ENCODE data around the gene FXYD7. TPM values are rescaled to one million over a fixed set of nuclear protein-coding genes. Genes with fewer than 3 reads are reported as not detected.

The FXYD7 gene
- total RNA-seq, 1 experiment from 2014 or later: 0.71 TPM

GRCh38 chr19:35170359-35171061 lies 27.5 kb downstream of the FXYD7 start:
- DNase-seq (ENCODE audit: low read depth, low spot score) (no peak), ATAC-seq (no peak)
- no peaks in the 10 kb centered on the region for H3K79me2 ChIP-seq (ENCODE audit: insufficient read depth, low read length)
- peaks cover 0 to 11% of the 10 kb centered on the region in 2 experiments; a peak in 2 of 4 replicates for H3K36me3 ChIP-seq (ENCODE audit: control insufficient read depth in 1 of 2, insufficient read depth in 2 of 2, low read length in 2 of 2)
- RAD21 ChIA-PET (ENCODE audit: low non-redundant PET in 1 of 2, low total read pairs in 2 of 2, uncharacterized antibody in 2 of 2, unreplicated experiment in 2 of 2): no interaction called here
- H3K4me2 ChIP-seq (ENCODE audit: low read length): no peak overlapping the region
- peaks cover 12 to 44% of the 10 kb centered on the region in 2 experiments; a peak in 3 of 4 replicates for H3K4me1 ChIP-seq (ENCODE audit: control insufficient read depth in 1 of 2, insufficient read depth in 2 of 2, low read length in 2 of 2)
- no peak overlapping the region for H3K27ac ChIP-seq (ENCODE audit: low read depth, low read length)
- intact Hi-C loops (cut with micrococcal nuclease): no loop called here
- POLR2A ChIA-PET: interaction anchor here (0.6 kb wide), 1 partner anchor 32 kb away, joined by 8 read pairs; no protein-coding TSS in a partner anchor
- H3K9me3 ChIP-seq (ENCODE audit: control insufficient read depth in 1 of 2, insufficient read depth in 1 of 2, low read depth in 1 of 2, low read length in 2 of 2): no peaks in the 10 kb centered on the region
- CTCF ChIA-PET: interaction anchor here (1.6 kb wide), 1 partner anchor 29 kb away, joined by 4 read pairs; no protein-coding TSS in a partner anchor
- no TSS peak for BruUV-seq (replicated peaks)
- H3K27me3 ChIP-seq (ENCODE audit: insufficient read depth, low read length): no peaks in the 10 kb centered on the region
- H2AFZ ChIP-seq (ENCODE audit: low read depth, low read length, poor library complexity, severe bottlenecking): no peak overlapping the region
- no peaks in the 10 kb centered on the region for H4K20me1 ChIP-seq (ENCODE audit: insufficient read depth)
- no peak overlapping the region for H3K9ac ChIP-seq (ENCODE audit: low read length)
- no peak for TF ChIP-seq CEBPB (IDR thresholded peaks at IDR 0.05; ENCODE audit: low read depth)
- peak; percentile 57; the same call in 1 of the 2 replicates for TF ChIP-seq POLR2AphosphoS5 (IDR thresholded peaks at IDR 0.05; ENCODE audit: low read depth, low read length)
- H3K9me2 ChIP-seq (ENCODE audit: insufficient read depth): no peaks in the 10 kb centered on the region
- H3K4me3 ChIP-seq (replicated peaks in 1 of 2; ENCODE audit: low read depth in 1 of 2, low read length in 2 of 2): no peak overlapping the region

DNA sequence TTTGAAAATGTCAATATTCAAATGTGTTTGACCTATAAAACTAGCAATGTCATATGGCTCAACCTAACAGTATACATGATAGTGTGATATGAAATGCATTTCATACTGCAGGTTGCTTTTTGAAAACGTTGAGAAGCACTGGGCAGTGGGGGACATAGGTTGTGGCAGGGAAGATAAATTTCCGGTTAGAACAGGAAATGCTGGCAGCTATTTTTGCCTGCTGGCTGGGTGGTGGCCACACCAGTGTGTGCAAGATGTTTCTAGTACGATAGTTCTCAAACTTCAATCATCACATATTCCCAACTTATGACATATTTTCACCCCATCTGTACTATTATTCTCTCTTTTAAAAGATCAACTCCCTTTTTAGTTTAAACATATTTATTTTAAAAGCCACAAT lies 28.7 kb downstream of the FXYD7 start:
- RAD21 ChIA-PET (ENCODE audit: low non-redundant PET in 1 of 2, low total read pairs in 2 of 2, uncharacterized antibody in 2 of 2, unreplicated experiment in 2 of 2): no interaction called here
- Histone ChIP-seq H3K4me3 (replicated peaks in 1 of 2; ENCODE audit: low read depth in 1 of 2, low read length in 2 of 2) (no peak overlapping the region), H3K27ac (ENCODE audit: low read depth, low read length) (no peak overlapping the region), H3K4me2 (ENCODE audit: low read length) (no peak overlapping the region), H4K20me1 (ENCODE audit: insufficient read depth) (no peaks in the 10 kb centered on the region), H3K36me3 (ENCODE audit: control insufficient read depth in 1 of 2, insufficient read depth in 2 of 2, low read length in 2 of 2) (peaks cover 0 to 4% of the 10 kb centered on the region in 2 experiments; a peak in 1 of 4 replicates), H3K79me2 (ENCODE audit: insufficient read depth, low read length) (no peaks in the 10 kb centered on the region), H3K9me2 (ENCODE audit: insufficient read depth) (no peaks in the 10 kb centered on the region), H3K9ac (ENCODE audit: low read length) (no peak overlapping the region), H3K27me3 (ENCODE audit: insufficient read depth, low read length) (no peaks in the 10 kb centered on the region), H3K9me3 (ENCODE audit: control insufficient read depth in 1 of 2, insufficient read depth in 1 of 2, low read depth in 1 of 2, low read length in 2 of 2) (no peaks in the 10 kb centered on the region), H3K4me1 (ENCODE audit: control insufficient read depth in 1 of 2, insufficient read depth in 2 of 2, low read length in 2 of 2) (peaks cover 14 to 41% of the 10 kb centered on the region in 2 experiments; a peak in 3 of 4 replicates), H2AFZ (ENCODE audit: low read depth, low read length, poor library complexity, severe bottlenecking) (no peak overlapping the region)
- TSS peak; percentile 34 for BruUV-seq (replicated peaks)
- POLR2A ChIA-PET: no interaction called here
- intact Hi-C loops (cut with micrococcal nuclease): no loop called here
- CTCF ChIA-PET: interaction anchor here (0.9 to 1.6 kb wide), 2 partner anchors 18 to 31 kb away, joined by 3 to 4 read pairs; partner anchors contain the start of gene FXYD5
- DNase-seq (ENCODE audit: low read depth, low spot score): no peak
- no peak for ATAC-seq
- TF ChIP-seq FOSL1 (IDR thresholded peaks at IDR 0.05; ENCODE audit: low read depth) (no peak), ZNF274 (IDR thresholded peaks at IDR 0.05; ENCODE audit: low read depth, low read length) (no peak), CTCF (IDR thresholded peaks at IDR 0.05 in 2 of 3, conservative IDR thresholded peaks at IDR 0.05 in 1 of 3; ENCODE audit: borderline replicate concordance in 1 of 3, insufficient read depth in 1 of 3, low read depth in 2 of 3, low read length in 2 of 3) (no peak), ELF1 (IDR thresholded peaks at IDR 0.05; ENCODE audit: borderline replicate concordance, low read depth) (no peak), ZFX (IDR thresholded peaks at IDR 0.05) (no peak), TCF7L2 (IDR thresholded peaks at IDR 0.05; ENCODE audit: borderline replicate concordance, extremely low read depth, insufficient read depth, insufficient read length) (no peak), POLR2A (IDR thresholded peaks at IDR 0.05; ENCODE audit: borderline replicate concordance, extremely low read depth, insufficient read depth, insufficient read length) (no peak), EGR1 (IDR thresholded peaks at IDR 0.05; ENCODE audit: low read depth) (no peak), RAD21 (IDR thresholded peaks at IDR 0.05; ENCODE audit: low read depth) (no peak), YY1 (IDR thresholded peaks at IDR 0.05; ENCODE audit: extremely low read depth, insufficient replicate concordance, low read depth, low read length) (no peak), SP1 (IDR thresholded peaks at IDR 0.05; ENCODE audit: low read depth) (no peak), SIN3A (IDR thresholded peaks at IDR 0.05; ENCODE audit: low read depth) (no peak)
- TF ChIP-seq, protein P1, sequence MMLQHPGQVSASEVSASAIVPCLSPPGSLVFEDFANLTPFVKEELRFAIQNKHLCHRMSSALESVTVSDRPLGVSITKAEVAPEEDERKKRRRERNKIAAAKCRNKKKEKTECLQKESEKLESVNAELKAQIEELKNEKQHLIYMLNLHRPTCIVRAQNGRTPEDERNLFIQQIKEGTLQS (IDR thresholded peaks at IDR 0.05): no peak

All from HCT116 (cell line).